PFSK-1 (cell line): Measurements from ENCODE around the gene KRT39.

Experiments
- FOXP2 ChIP-seq: optimal IDR thresholded peaks from 2 replicates; pipeline ENCODE3; 2011; ENCODE audit warnings: borderline replicate concordance, control low read depth, inconsistent platforms; ENCODE audit not compliant: insufficient read depth; ENCODE audit errors: extremely low read length, extremely low read depth
- POLR2AphosphoS5 ChIP-seq: IDR thresholded peaks from 2 replicates; pipeline ENCODE4 v1.6.1; 2012; ENCODE audit warnings: low read depth, mild to moderate bottlenecking, control low read depth, low read length, moderate library complexity
- REST ChIP-seq, 2 experiments: IDR thresholded peaks; 2 replicates each; pipeline versions ENCODE4 v1.6.1 to v1.8.0; 2011 to 2012; ENCODE audit warnings: low read depth in 2 of 2, low read length in 2 of 2, control low read depth in 1 of 2, inconsistent platforms in 1 of 2, mild to moderate bottlenecking in 1 of 2, moderate library complexity in 1 of 2; ENCODE audit not compliant: insufficient read depth in 1 of 2
- SIN3A ChIP-seq: IDR thresholded peaks from 2 replicates; pipeline ENCODE4 v1.6.1; 2012; ENCODE audit warnings: mild to moderate bottlenecking, low read length, moderate library complexity, borderline replicate concordance; ENCODE audit not compliant: insufficient read depth
- TAF1 ChIP-seq: IDR thresholded peaks from 2 replicates; pipeline ENCODE4 v1.6.1; 2012; ENCODE audit warnings: low read length, control low read depth, borderline replicate concordance; ENCODE audit not compliant: insufficient read depth

Gene KRT39

GRCh38 chr17:40910441-40910841 is 56.3 kb downstream of the KRT39 start:
- TF ChIP-seq SIN3A, result no peak
- TF ChIP-seq REST (IDR thresholded peaks at IDR 0.05; ENCODE audit: insufficient read depth in 1 of 2, low read depth in 2 of 2, low read length in 2 of 2), result no peak
- TF ChIP-seq TAF1, result no peak
- no peak for TF ChIP-seq FOXP2
- no peak for TF ChIP-seq POLR2AphosphoS5

GRCh38 chr17:40909755-40910154 is 57.0 kb downstream of the KRT39 start:
- no peak for TF ChIP-seq SIN3A
- no peak for TF ChIP-seq REST (IDR thresholded peaks at IDR 0.05; ENCODE audit: insufficient read depth in 1 of 2, low read depth in 2 of 2, low read length in 2 of 2)
- TF ChIP-seq TAF1, result no peak
- TF ChIP-seq FOXP2, result no peak
- no peak for TF ChIP-seq POLR2AphosphoS5

- TF ChIP-seq TAF1 (no peak), POLR2AphosphoS5 (no peak), REST (IDR thresholded peaks at IDR 0.05; ENCODE audit: insufficient read depth in 1 of 2, low read depth in 2 of 2, low read length in 2 of 2) (no peak), SIN3A (no peak), FOXP2 (no peak)
Observed at GRCh38 chr17:40909351-40909750, 57.4 kb downstream of the KRT39 start.
